GM21390 (cell line): ENCODE measurements around the gene OR6N2.

Experiments
- ATAC-seq: cut with Tn5 transposase; IDR thresholded peaks from one replicate; pipeline ENCODE4 v1.9.1; 2021; ENCODE audit not compliant: unreplicated experiment

Gene OR6N2

GRCh38 chr1:158771950-158772866 lies 8.8 kb downstream of the OR6N2 start, which contains the start of gene OR6N1:
Gene OR6N1 (minus strand): TSS chr1:158772195. CDS start chr1:158766682, 5,513 bp downstream.
- no peak for ATAC-seq

- ATAC-seq, result no peak
Measured at GRCh38 chr1:158754420-158754819, 26.6 kb downstream of the OR6N2 start, which contains the start of gene OR6K6. Gene OR6K6 (plus strand): TSS chr1:158754720. CDS start chr1:158754888, 168 bp downstream.

- no peak for ATAC-seq
Measured at GRCh38 chr1:158752155-158752712, 28.8 kb downstream of the OR6N2 start.

- ATAC-seq, result no peak
Measured at GRCh38 chr1:158735848-158736247, 45.2 kb downstream of the OR6N2 start.

- ATAC-seq, result no peak
Measured at GRCh38 chr1:158732524-158732923, 48.5 kb downstream of the OR6N2 start.

GRCh38 chr1:158731707-158732106 lies 49.3 kb downstream of the OR6N2 start:
- no peak for ATAC-seq

GRCh38 chr1:158730453-158730852 lies 50.6 kb downstream of the OR6N2 start:
- ATAC-seq, result no peak

- no peak for ATAC-seq
Measured at GRCh38 chr1:158728510-158729225, 52.3 kb downstream of the OR6N2 start.

- no peak for ATAC-seq
Measured at GRCh38 chr1:158724442-158724841, 56.6 kb downstream of the OR6N2 start.
